ENCODE data around the gene ZSWIM2.

Gene ZSWIM2

DNA sequence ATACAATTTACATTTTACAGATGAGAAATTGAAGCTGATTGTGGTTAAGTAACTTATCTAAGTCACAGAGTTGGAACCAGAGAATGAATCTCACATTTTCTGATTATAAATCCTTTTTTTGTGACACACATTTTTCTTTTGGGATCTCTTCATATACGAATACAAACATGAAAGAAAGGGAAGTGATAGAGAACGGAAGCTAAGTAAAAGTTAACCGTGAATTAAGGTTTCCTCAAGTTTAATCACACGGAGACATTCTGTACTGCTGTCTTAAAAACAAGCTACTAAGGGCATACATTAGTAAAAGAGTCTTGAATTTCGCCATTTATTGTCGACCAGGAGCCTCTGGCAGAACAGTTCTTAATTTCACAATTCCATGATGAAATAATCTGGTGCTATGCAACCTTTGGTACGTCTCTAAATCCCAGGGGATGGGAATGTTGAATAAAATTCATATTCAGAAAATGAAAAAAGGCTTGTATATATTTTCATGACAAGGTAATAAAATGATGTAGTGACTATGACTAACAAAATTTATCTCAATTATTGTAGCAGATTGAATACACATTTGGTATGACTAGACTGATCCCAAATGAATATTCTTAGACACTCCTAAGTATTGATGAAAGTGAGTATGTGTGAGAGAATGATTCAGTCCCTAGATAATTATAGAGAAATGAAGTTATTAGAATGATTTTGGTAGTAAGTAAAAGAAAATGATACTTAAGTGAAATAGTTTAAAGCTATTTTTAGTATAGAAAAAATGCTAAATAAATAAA is 40.3 kb upstream of the ZSWIM2 start:
- Histone ChIP-seq H3K27me3 (no peaks in the 10 kb centered on the region), H3K4me3 (ENCODE audit: low read depth in 1 of 2, low read length in 1 of 2) (no peak overlapping the region), H3K9me3 (no peaks in the 10 kb centered on the region), H3K36me3 (no peaks in the 10 kb centered on the region), H3K4me1 (ENCODE audit: control insufficient read depth in 1 of 2, insufficient read depth in 1 of 2, low read depth in 1 of 2, low read length in 1 of 2) (no peaks in the 10 kb centered on the region), H3K27ac (no peak overlapping the region)
- TF ChIP-seq, protein P1, sequence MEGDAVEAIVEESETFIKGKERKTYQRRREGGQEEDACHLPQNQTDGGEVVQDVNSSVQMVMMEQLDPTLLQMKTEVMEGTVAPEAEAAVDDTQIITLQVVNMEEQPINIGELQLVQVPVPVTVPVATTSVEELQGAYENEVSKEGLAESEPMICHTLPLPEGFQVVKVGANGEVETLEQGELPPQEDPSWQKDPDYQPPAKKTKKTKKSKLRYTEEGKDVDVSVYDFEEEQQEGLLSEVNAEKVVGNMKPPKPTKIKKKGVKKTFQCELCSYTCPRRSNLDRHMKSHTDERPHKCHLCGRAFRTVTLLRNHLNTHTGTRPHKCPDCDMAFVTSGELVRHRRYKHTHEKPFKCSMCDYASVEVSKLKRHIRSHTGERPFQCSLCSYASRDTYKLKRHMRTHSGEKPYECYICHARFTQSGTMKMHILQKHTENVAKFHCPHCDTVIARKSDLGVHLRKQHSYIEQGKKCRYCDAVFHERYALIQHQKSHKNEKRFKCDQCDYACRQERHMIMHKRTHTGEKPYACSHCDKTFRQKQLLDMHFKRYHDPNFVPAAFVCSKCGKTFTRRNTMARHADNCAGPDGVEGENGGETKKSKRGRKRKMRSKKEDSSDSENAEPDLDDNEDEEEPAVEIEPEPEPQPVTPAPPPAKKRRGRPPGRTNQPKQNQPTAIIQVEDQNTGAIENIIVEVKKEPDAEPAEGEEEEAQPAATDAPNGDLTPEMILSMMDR (IDR thresholded peaks at IDR 0.05): no peak

DNA sequence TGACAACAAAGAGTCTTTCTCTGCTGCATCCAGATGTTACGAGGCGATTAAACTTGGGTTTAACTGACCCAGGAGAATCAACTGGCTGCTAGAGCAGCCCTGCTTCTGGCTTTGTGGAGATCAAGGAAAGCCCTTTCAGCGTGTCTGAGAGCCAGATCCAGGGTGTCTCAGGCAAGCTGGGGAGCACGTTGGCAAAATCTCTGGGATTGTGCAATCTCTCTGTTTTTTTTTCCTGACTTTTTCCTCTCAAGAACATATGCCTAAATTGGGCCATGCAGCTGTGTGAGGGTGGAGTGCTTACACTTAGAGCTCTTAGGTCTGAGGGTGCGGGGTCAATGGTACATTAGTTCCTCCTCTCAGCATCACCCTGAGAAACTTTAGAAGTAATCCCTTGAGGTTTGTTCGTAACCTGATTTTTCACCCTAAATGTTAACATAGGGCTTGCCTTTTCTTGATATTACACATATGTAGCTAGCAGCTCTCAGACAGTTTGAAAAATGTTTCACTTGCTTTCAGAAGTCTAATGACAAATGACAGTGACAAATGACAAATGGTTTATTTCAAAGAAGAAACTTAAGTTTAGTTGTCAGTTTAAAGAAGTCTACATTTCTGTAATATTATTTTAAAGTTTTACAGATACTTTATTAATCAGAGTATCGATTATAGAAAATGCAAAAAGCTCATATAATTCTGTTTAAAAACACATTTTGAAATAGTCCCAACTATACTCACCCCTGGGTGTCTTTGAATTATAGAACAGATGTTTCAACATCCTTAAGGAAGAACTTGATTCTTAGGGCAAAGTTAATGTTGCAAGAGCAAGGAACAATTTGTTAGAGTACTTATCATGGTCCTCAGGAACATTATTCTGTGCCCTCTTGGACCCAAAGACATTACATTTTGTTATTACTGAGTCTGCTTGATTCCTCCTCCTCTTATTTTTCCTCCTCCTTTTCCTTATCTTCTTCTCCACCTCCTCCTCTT is 38.4 kb upstream of the ZSWIM2 start:
- Histone ChIP-seq H3K9me3 (no peaks in the 10 kb centered on the region), H3K27me3 (no peaks in the 10 kb centered on the region), H3K4me3 (ENCODE audit: low read depth in 1 of 2, low read length in 1 of 2) (no peak overlapping the region), H3K27ac (no peak overlapping the region), H3K36me3 (no peaks in the 10 kb centered on the region), H3K4me1 (ENCODE audit: control insufficient read depth in 1 of 2, insufficient read depth in 1 of 2, low read depth in 1 of 2, low read length in 1 of 2) (no peaks in the 10 kb centered on the region)
- TF ChIP-seq, protein P1 (IDR thresholded peaks at IDR 0.05): no peak

DNA sequence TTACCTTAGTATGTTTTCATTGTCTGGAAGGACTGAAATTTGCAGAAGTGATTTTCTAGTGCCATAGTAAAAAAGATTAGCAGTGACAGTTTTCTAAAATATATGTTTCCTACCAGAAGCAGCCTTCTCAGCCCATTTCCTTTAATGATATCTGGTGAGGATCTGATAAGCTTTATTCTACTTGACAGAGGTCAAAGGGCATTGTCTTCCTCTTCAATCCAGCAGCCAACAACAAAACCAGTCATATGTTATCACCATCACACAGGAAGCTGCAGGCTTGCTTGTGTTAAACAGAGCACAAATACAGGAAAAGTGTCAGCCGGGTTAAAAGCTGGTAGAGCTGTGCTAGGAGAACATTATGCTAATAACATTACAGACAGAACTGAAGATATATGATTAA is 35.6 kb upstream of the ZSWIM2 start:
- no peaks in the 10 kb centered on the region for H3K27me3 ChIP-seq
- TF ChIP-seq, protein P1 (IDR thresholded peaks at IDR 0.05): no peak
- H3K9me3 ChIP-seq: no peaks in the 10 kb centered on the region
- no peak overlapping the region for H3K4me3 ChIP-seq (ENCODE audit: low read depth in 1 of 2, low read length in 1 of 2)
- H3K36me3 ChIP-seq: no peaks in the 10 kb centered on the region
- H3K27ac ChIP-seq: no peak overlapping the region
- H3K4me1 ChIP-seq (ENCODE audit: control insufficient read depth in 1 of 2, insufficient read depth in 1 of 2, low read depth in 1 of 2, low read length in 1 of 2): no peaks in the 10 kb centered on the region

DNA sequence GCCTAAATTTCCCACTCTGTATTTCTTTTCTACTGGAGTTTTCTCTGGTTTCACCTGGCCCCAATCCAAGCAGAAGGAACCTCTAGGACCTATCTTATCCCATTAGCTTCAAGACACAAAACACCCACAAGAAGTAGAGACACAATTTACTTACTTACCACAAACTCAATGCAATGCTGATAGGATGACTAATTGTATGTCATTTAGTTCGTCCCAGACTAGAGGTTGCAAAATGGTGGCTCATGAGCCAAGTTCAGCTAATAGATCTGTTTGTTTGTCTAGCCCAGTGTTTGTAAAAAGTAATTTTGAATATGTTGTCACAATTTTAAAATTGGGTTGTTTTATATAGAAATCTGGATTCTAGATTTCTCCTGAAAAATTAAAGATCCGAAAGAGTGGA is 34.7 kb upstream of the ZSWIM2 start:
- Histone ChIP-seq H3K27ac (no peak overlapping the region), H3K9me3 (no peaks in the 10 kb centered on the region), H3K27me3 (no peaks in the 10 kb centered on the region), H3K4me1 (ENCODE audit: control insufficient read depth in 1 of 2, insufficient read depth in 1 of 2, low read depth in 1 of 2, low read length in 1 of 2) (no peaks in the 10 kb centered on the region), H3K4me3 (ENCODE audit: low read depth in 1 of 2, low read length in 1 of 2) (no peak overlapping the region), H3K36me3 (no peaks in the 10 kb centered on the region)
- TF ChIP-seq, protein P1 (IDR thresholded peaks at IDR 0.05): no peak

DNA sequence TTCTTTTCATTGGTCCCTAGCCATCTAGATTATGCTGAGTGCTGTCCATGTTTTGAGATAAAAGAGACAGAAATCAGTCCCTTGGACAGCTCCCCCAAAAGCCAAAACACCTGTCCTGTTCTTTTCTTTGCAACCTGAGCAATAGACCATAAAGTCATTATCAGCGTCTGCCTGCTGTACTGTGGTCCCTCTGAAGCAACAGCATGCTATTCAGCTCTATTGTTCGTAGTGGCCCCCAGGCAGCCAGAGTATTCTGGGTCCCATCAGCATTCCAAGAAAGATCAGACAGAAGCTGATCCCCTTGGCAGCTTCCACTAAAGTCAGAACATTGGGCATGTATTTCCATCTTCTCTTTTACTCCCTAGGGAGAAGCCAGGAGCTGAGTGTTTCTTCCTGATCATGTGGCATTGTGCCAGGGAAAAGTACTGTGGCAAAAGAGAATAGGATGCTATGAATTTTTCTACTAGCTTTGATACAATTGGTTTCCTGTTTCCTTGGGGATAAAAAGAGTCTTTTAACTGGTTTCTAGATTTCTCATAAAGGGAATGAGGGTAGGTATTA is 33.6 kb upstream of the ZSWIM2 start:
- no peaks in the 10 kb centered on the region for H3K36me3 ChIP-seq
- H3K27ac ChIP-seq: no peak overlapping the region
- H3K4me1 ChIP-seq (ENCODE audit: control insufficient read depth in 1 of 2, insufficient read depth in 1 of 2, low read depth in 1 of 2, low read length in 1 of 2): no peaks in the 10 kb centered on the region
- no peak overlapping the region for H3K4me3 ChIP-seq (ENCODE audit: low read depth in 1 of 2, low read length in 1 of 2)
- H3K9me3 ChIP-seq: no peaks in the 10 kb centered on the region
- no peaks in the 10 kb centered on the region for H3K27me3 ChIP-seq
- TF ChIP-seq, protein P1 (IDR thresholded peaks at IDR 0.05): no peak
